KMS-11 (cell line): ENCODE measurements around the gene CACNA1A.
"Not testable (repeated sequence)": the region's sequence is repeated elsewhere in the genome, so short reads cannot be mapped to it uniquely, and the experiment has no call there.

ENCODE experiments used
- H2AFZ ChIP-seq: fragments of 200-600 bp; sonication (generic); 2 replicates; pipeline ENCODE4 v1.6.1; 2016; ENCODE audit warnings: antibody characterized with exemption, mixed run types, low read depth
- H3K27ac ChIP-seq: fragments of 200-600 bp; sonication (generic); 2 replicates; pipeline ENCODE4 v1.6.1; 2016; ENCODE audit warnings: mild to moderate bottlenecking, mixed run types
- H3K27me3 ChIP-seq: fragments of 200-600 bp; sonication (generic); 2 replicates; pipeline ENCODE4 v1.6.1; 2017; ENCODE audit warnings: mild to moderate bottlenecking, low read depth, mixed run types, moderate library complexity; ENCODE audit not compliant: insufficient read depth
- H3K36me3 ChIP-seq: fragments of 200-600 bp; sonication (generic); 2 replicates; pipeline ENCODE4 v1.6.1; 2017; ENCODE audit warnings: mild to moderate bottlenecking, mixed run types; ENCODE audit not compliant: insufficient read depth
- H3K4me1 ChIP-seq: fragments of 200-600 bp; sonication (generic); 2 replicates; pipeline ENCODE4 v1.6.1; 2016; ENCODE audit warnings: mild to moderate bottlenecking, low read depth, mixed run types; ENCODE audit not compliant: poor library complexity, severe bottlenecking
- H3K4me2 ChIP-seq: fragments of 200-600 bp; sonication (generic); 2 replicates; pipeline ENCODE4 v1.7.0; 2016; ENCODE audit warnings: mild to moderate bottlenecking, mixed run types
- H3K4me3 ChIP-seq: fragments of 200-600 bp; sonication (generic); IDR thresholded peaks from 2 replicates; pipeline ENCODE4 v1.6.1; 2017; ENCODE audit warnings: low read depth, low read length, mixed read lengths; ENCODE audit not compliant: insufficient read depth
- H3K79me2 ChIP-seq: fragments of 200-600 bp; sonication (generic); 2 replicates; pipeline ENCODE4 v1.6.1; 2016; ENCODE audit warnings: low read depth, mixed run types; ENCODE audit not compliant: insufficient read depth
- H3K9ac ChIP-seq: fragments of 200-600 bp; sonication (generic); 2 replicates; pipeline ENCODE4 v1.6.1; 2016; ENCODE audit warnings: mild to moderate bottlenecking, mixed run types
- H4K20me1 ChIP-seq: fragments of 200-600 bp; sonication (generic); 2 replicates; pipeline ENCODE4 v1.6.1; 2016; ENCODE audit warnings: mild to moderate bottlenecking, mixed run types; ENCODE audit not compliant: insufficient read depth
- TF ChIP-seq, protein P1 (sequence below): fragments of 200-600 bp; sonication (generic); conservative IDR thresholded peaks from 2 replicates; pipeline ENCODE4 v1.6.1; 2017; ENCODE audit warnings: low read depth, mild to moderate bottlenecking, antibody characterized with exemption, low read length, moderate library complexity, mixed read lengths

CACNA1A gene

GRCh38 chr19:13256918-13257317 lies 249.4 kb downstream of the CACNA1A start:
- H3K4me1 ChIP-seq, result no peaks in the 10 kb centered on the region
- no peaks in the 10 kb centered on the region for H3K36me3 ChIP-seq
- no peak overlapping the region for H2AFZ ChIP-seq
- no peak overlapping the region for H3K4me2 ChIP-seq
- no peaks in the 10 kb centered on the region for H4K20me1 ChIP-seq
- H3K4me3 ChIP-seq, result no peak overlapping the region
- TF ChIP-seq, protein P1, sequence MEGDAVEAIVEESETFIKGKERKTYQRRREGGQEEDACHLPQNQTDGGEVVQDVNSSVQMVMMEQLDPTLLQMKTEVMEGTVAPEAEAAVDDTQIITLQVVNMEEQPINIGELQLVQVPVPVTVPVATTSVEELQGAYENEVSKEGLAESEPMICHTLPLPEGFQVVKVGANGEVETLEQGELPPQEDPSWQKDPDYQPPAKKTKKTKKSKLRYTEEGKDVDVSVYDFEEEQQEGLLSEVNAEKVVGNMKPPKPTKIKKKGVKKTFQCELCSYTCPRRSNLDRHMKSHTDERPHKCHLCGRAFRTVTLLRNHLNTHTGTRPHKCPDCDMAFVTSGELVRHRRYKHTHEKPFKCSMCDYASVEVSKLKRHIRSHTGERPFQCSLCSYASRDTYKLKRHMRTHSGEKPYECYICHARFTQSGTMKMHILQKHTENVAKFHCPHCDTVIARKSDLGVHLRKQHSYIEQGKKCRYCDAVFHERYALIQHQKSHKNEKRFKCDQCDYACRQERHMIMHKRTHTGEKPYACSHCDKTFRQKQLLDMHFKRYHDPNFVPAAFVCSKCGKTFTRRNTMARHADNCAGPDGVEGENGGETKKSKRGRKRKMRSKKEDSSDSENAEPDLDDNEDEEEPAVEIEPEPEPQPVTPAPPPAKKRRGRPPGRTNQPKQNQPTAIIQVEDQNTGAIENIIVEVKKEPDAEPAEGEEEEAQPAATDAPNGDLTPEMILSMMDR, result no peak
- H3K27ac ChIP-seq, result no peak overlapping the region
- no peaks in the 10 kb centered on the region for H3K79me2 ChIP-seq
- H3K9ac ChIP-seq, result no peak overlapping the region
- H3K27me3 ChIP-seq, result peaks cover 55% of the 10 kb centered on the region

DNA sequence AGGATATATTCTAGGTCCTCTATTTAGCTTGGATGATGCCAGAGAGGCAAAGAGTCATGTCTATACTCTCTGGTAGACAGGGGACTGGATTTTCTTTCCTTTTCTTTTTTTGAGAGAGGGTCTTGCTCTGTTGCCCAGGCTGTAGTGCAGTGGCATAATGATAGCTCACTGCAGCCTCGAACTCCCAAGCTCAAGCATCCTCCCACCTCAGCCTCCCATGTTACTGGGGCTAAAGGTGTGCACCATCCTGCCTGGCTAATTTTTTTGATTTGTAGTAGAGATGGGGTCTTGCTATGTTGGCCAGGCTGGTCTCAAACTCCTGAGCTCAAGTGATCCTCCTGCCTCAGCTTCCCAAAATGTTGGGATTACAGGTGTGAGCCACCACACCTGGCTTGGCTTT lies 249.9 kb downstream of the CACNA1A start:
- not testable (repeated sequence) for H4K20me1 ChIP-seq, H3K4me2 ChIP-seq, H3K9ac ChIP-seq, H3K4me3 ChIP-seq, H3K36me3 ChIP-seq, H3K4me1 ChIP-seq, H3K27ac ChIP-seq, H2AFZ ChIP-seq, H3K79me2 ChIP-seq
- peaks cover 55% of the 10 kb centered on the region for H3K27me3 ChIP-seq

DNA sequence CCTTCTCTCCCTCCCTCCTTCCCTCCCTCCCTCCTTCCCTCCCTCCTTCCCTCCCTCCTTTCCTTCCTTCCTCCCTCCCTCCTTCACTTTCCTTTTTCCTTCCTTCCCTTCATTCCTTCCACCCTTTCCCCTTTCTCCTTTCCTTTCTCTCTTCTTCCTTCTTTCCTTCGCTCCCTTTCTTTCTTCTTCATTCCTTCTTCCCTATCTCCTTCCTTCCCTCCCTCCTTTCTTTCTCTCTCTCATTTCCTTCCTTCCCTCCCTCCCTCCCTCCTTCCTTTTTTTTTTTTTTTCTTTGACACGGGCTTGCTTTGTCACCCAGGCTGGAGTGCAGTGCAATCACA lies 250.6 kb downstream of the CACNA1A start:
- no peak overlapping the region for H2AFZ ChIP-seq
- TF ChIP-seq, protein P1, result no peak
- H3K36me3 ChIP-seq, result no peaks in the 10 kb centered on the region
- no peaks in the 10 kb centered on the region for H3K79me2 ChIP-seq
- no peaks in the 10 kb centered on the region for H3K4me1 ChIP-seq
- no peak overlapping the region for H3K27ac ChIP-seq
- H3K9ac ChIP-seq, result no peak overlapping the region
- peaks cover 48% of the 10 kb centered on the region for H3K27me3 ChIP-seq
- H3K4me3 ChIP-seq, result no peak overlapping the region
- no peaks in the 10 kb centered on the region for H4K20me1 ChIP-seq
- no peak overlapping the region for H3K4me2 ChIP-seq

DNA sequence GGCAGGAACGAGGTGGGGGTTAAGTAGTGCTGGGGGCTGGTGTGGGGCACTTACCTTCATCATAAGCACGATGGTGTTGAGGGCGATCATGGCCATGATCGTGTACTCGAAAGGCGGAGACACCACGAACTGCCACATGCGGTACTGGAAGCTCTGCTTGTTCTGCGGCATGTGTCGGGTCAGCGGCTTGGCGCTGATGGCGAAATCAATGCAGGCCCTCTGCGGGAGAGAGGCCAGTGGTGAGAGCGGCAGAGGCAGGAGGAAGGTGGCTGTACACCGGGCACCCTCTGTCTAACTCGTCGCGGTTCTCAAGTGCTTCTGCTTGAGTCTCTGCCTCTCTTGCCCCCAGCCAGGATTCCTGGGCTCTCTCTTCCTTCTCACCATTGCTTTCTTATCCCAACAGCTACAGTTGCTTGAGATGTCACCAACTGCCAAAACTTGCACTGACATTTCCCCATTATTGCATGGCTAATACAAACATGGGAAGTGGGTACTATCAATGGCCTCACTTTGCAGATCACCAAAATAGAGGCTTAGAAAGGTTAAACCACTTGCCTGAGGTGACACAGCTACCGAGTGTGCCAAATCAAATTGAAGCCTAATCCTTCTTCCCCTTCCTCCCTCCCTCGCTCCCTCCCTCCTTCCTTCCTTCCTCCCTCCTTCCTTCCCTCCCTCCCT lies 251.1 kb downstream of the CACNA1A start:
- Histone ChIP-seq H3K27me3 (peaks cover 49% of the 10 kb centered on the region), H2AFZ (no peak overlapping the region), H3K4me1 (no peaks in the 10 kb centered on the region), H3K27ac (no peak overlapping the region), H3K79me2 (no peaks in the 10 kb centered on the region), H3K36me3 (no peaks in the 10 kb centered on the region), H3K4me2 (no peak overlapping the region), H4K20me1 (no peaks in the 10 kb centered on the region), H3K4me3 (no peak overlapping the region), H3K9ac (no peak overlapping the region)
- TF ChIP-seq, protein P1, result no peak

DNA sequence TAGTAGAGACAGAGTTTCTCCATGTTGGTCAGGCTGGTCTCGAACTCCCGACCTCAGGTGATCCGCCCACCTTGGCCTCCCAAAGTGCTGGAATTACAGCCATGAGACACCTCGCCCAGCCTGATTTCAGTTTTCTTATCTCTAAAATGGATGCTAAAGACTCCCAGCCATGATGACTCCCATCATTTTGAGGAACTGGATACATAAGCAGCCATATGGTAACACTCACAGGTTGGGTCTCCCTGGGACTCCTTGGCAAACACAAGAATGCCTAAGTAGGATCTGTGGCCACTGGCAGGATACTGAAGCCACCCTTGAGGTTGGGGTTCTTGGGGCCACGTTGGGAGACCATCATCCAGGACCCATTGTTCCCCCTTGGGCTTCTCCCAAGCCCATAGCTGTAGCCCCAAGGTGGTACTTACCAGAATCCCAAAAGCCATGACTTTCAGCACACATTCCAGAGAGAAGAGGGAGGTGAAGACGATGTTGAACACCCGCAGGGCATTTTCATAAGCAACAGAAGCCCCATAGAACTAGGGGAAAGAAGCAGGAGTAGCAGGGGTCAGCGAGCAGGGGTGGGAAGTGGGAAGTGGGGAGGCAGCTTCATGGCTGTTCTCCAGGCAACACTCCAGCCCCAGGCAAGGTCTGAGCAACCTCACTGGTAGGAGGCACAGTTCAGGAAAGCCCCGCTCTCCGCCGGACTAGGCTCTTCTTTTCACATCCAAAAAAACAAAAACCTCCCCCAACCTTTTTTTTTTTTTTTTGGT lies 253.5 kb downstream of the CACNA1A start:
- H3K79me2 ChIP-seq, result no peaks in the 10 kb centered on the region
- no peak overlapping the region for H3K4me2 ChIP-seq
- no peak overlapping the region for H2AFZ ChIP-seq
- TF ChIP-seq, protein P1, result no peak
- no peak overlapping the region for H3K4me3 ChIP-seq
- H3K27ac ChIP-seq, result no peak overlapping the region
- no peaks in the 10 kb centered on the region for H3K36me3 ChIP-seq
- H3K4me1 ChIP-seq, result no peaks in the 10 kb centered on the region
- H3K27me3 ChIP-seq, result peaks cover 58% of the 10 kb centered on the region
- no peaks in the 10 kb centered on the region for H4K20me1 ChIP-seq
- no peak overlapping the region for H3K9ac ChIP-seq
